SKM-1 (cell line): ENCODE measurements around the gene ITPR3.

ENCODE experiments used
- DNase-seq: peaks from one replicate; lab custom pipeline; 2025; ENCODE audit not compliant: unreplicated experiment; lab: John Stamatoyannopoulos, UW

The ITPR3 gene

GRCh38 chr6:33620856-33621710 lies at the start of gene ITPR3:
ITPR3 (plus strand) TSS chr6:33621322; CDS start chr6:33621603, 281 bp downstream.
- peak; percentile 20 for DNase-seq

- DNase-seq = no peak
Observed at GRCh38 chr6:33571637-33572316, 49.3 kb upstream of the ITPR3 start.

- no peak for DNase-seq
Observed at GRCh38 chr6:33575211-33575610, 45.9 kb upstream of the ITPR3 start.

GRCh38 chr6:33576668-33577067 lies 44.5 kb upstream of the ITPR3 start:
- no peak for DNase-seq

GRCh38 chr6:33577106-33577535 lies 44.0 kb upstream of the ITPR3 start:
- DNase-seq = peak; percentile 29

- DNase-seq = no peak
Observed at GRCh38 chr6:33577718-33578117, 43.4 kb upstream of the ITPR3 start.

- DNase-seq = no peak
Observed at GRCh38 chr6:33578164-33578563, 43.0 kb upstream of the ITPR3 start.

GRCh38 chr6:33578588-33579011 lies 42.5 kb upstream of the ITPR3 start:
- DNase-seq = no peak

GRCh38 chr6:33579828-33580714 lies 41.1 kb upstream of the ITPR3 start, which contains the start of gene BAK1:
BAK1 (minus strand) TSS chr6:33580276; CDS start chr6:33577604, 2,672 bp downstream.
- DNase-seq = peak; percentile 75

GRCh38 chr6:33581186-33581585 lies 39.9 kb upstream of the ITPR3 start:
- DNase-seq = no peak

- DNase-seq = no peak
Observed at GRCh38 chr6:33583591-33584155, 37.4 kb upstream of the ITPR3 start.

GRCh38 chr6:33584700-33585402 lies 36.3 kb upstream of the ITPR3 start:
- no peak for DNase-seq

- DNase-seq = peak; percentile 60
Observed at GRCh38 chr6:33585403-33586107, 35.6 kb upstream of the ITPR3 start.

GRCh38 chr6:33586108-33586640 lies 34.9 kb upstream of the ITPR3 start:
- no peak for DNase-seq

GRCh38 chr6:33587529-33587928 lies 33.6 kb upstream of the ITPR3 start:
- DNase-seq = no peak

- DNase-seq = no peak
Observed at GRCh38 chr6:33588894-33589293, 32.2 kb upstream of the ITPR3 start.

GRCh38 chr6:33589392-33589730 lies 31.8 kb upstream of the ITPR3 start:
- no peak for DNase-seq

GRCh38 chr6:33589731-33590530 lies 31.2 kb upstream of the ITPR3 start:
- DNase-seq = no peak
